Mammary epithelial cell (primary cell): Measurements from ENCODE around the gene PRKAB1.

Experiments
- EZH2 ChIP-seq: IDR thresholded peaks from 2 replicates; pipeline ENCODE4 v1.6.1; 2012; ENCODE audit warnings: low read length, inconsistent platforms, borderline replicate concordance
- TF ChIP-seq, protein P1 (sequence below), 2 donors: IDR thresholded peaks in 1 of 2; conservative IDR thresholded peaks in 1 of 2; 2 replicates each; pipeline ENCODE4 v1.5.1; 2011 to 2012; ENCODE audit warnings: inconsistent platforms in 2 of 2, low read length in 2 of 2, mild to moderate bottlenecking in 2 of 2, control low read depth in 1 of 2, low read depth in 1 of 2; ENCODE audit not compliant: insufficient read depth in 1 of 2; ENCODE audit errors: extremely low read depth in 1 of 2

DNA sequence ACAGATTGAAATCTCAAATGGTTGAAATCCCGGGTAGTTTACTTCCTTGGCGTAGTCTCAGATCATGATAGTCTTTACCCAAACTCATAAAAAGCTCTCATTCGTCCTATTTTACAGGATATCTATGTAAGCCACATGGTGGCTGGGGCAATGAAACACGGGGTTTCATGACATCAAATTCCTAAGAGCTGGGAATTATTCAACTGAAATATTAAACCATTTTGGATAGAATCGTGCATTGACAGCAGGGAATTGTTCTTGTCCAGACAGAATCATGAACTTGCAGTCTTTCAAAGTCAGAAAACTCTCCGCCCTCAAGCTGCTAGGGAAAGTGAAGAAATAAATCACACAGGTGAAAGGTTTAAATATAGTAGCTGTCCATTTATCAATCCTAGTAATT, 33.2 kb upstream of the PRKAB1 start:
- TF ChIP-seq EZH2: no peak
- TF ChIP-seq, protein P1, sequence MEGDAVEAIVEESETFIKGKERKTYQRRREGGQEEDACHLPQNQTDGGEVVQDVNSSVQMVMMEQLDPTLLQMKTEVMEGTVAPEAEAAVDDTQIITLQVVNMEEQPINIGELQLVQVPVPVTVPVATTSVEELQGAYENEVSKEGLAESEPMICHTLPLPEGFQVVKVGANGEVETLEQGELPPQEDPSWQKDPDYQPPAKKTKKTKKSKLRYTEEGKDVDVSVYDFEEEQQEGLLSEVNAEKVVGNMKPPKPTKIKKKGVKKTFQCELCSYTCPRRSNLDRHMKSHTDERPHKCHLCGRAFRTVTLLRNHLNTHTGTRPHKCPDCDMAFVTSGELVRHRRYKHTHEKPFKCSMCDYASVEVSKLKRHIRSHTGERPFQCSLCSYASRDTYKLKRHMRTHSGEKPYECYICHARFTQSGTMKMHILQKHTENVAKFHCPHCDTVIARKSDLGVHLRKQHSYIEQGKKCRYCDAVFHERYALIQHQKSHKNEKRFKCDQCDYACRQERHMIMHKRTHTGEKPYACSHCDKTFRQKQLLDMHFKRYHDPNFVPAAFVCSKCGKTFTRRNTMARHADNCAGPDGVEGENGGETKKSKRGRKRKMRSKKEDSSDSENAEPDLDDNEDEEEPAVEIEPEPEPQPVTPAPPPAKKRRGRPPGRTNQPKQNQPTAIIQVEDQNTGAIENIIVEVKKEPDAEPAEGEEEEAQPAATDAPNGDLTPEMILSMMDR (conservative IDR thresholded peaks at IDR 0.05 in 1 of 2, IDR thresholded peaks at IDR 0.05 in 1 of 2; ENCODE audit: extremely low read depth in 1 of 2, insufficient read depth in 1 of 2, low read depth in 1 of 2, low read length in 2 of 2): no peak
